ENCODE measurements around the gene SFTPA2.
"Not testable (repeated sequence)": the region's sequence is repeated elsewhere in the genome, so short reads cannot be mapped to it uniquely, and the experiment has no call there.

Gene SFTPA2

GRCh38 chr10:79559726-79560125 lies 481 bp downstream of the SFTPA2 start:
- no peak for DNase-seq (ENCODE audit: low read depth in 2 of 2)

- DNase-seq (ENCODE audit: low read depth in 2 of 2) = not testable (repeated sequence)
Observed at GRCh38 chr10:79556961-79557360, 3.2 kb downstream of the SFTPA2 start.

- DNase-seq (ENCODE audit: low read depth in 2 of 2) = no peak
Observed at GRCh38 chr10:79555354-79556309, 4.6 kb downstream of the SFTPA2 start.

- DNase-seq (ENCODE audit: low read depth in 2 of 2) = no peak
Observed at GRCh38 chr10:79552143-79552542, 8.1 kb downstream of the SFTPA2 start.

- DNase-seq (ENCODE audit: low read depth in 2 of 2) = no peak
Observed at GRCh38 chr10:79547973-79548372, 12.2 kb downstream of the SFTPA2 start.

- not testable (repeated sequence) for DNase-seq (ENCODE audit: low read depth in 2 of 2)
Observed at GRCh38 chr10:79547128-79547527, 13.1 kb downstream of the SFTPA2 start.

- not testable (repeated sequence) for DNase-seq (ENCODE audit: low read depth in 2 of 2)
Observed at GRCh38 chr10:79544926-79545659, 15.1 kb downstream of the SFTPA2 start.

GRCh38 chr10:79544408-79544807 lies 15.8 kb downstream of the SFTPA2 start:
- peak in 1 of 2 experiments; percentile 1 for DNase-seq (ENCODE audit: low read depth in 2 of 2)

GRCh38 chr10:79542626-79543025 lies 17.6 kb downstream of the SFTPA2 start:
- DNase-seq (ENCODE audit: low read depth in 2 of 2) = no peak

- DNase-seq (ENCODE audit: low read depth in 2 of 2) = not testable (repeated sequence)
Observed at GRCh38 chr10:79540930-79541329, 19.3 kb downstream of the SFTPA2 start.

- DNase-seq (ENCODE audit: low read depth in 2 of 2) = not testable (repeated sequence)
Observed at GRCh38 chr10:79538311-79538710, 21.9 kb downstream of the SFTPA2 start.

- DNase-seq (ENCODE audit: low read depth in 2 of 2) = not testable (repeated sequence)
Observed at GRCh38 chr10:79533903-79534175, 26.4 kb downstream of the SFTPA2 start.

GRCh38 chr10:79533142-79533902 lies 26.9 kb downstream of the SFTPA2 start:
- DNase-seq (ENCODE audit: low read depth in 2 of 2) = peak; percentile 22 to 27

GRCh38 chr10:79528261-79528660 lies 31.9 kb downstream of the SFTPA2 start:
- not testable (repeated sequence) for DNase-seq (ENCODE audit: low read depth in 2 of 2)

- not testable (repeated sequence) for DNase-seq (ENCODE audit: low read depth in 2 of 2)
Observed at GRCh38 chr10:79525049-79525710, 35.0 kb downstream of the SFTPA2 start.

GRCh38 chr10:79523157-79523853 lies 36.9 kb downstream of the SFTPA2 start:
- not testable (repeated sequence) for DNase-seq (ENCODE audit: low read depth in 2 of 2)

GRCh38 chr10:79522464-79522863 lies 37.7 kb downstream of the SFTPA2 start:
- not testable (repeated sequence) for DNase-seq (ENCODE audit: low read depth in 2 of 2)

- not testable (repeated sequence) for DNase-seq (ENCODE audit: low read depth in 2 of 2)
Observed at GRCh38 chr10:79521751-79522150, 38.5 kb downstream of the SFTPA2 start.

- not testable (repeated sequence) for DNase-seq (ENCODE audit: low read depth in 2 of 2)
Observed at GRCh38 chr10:79517567-79517966, 42.6 kb downstream of the SFTPA2 start.

- not testable (repeated sequence) for DNase-seq (ENCODE audit: low read depth in 2 of 2)
Observed at GRCh38 chr10:79516532-79517205, 43.5 kb downstream of the SFTPA2 start.
